ENCODE data around the gene POLN.

POLN gene

DNA sequence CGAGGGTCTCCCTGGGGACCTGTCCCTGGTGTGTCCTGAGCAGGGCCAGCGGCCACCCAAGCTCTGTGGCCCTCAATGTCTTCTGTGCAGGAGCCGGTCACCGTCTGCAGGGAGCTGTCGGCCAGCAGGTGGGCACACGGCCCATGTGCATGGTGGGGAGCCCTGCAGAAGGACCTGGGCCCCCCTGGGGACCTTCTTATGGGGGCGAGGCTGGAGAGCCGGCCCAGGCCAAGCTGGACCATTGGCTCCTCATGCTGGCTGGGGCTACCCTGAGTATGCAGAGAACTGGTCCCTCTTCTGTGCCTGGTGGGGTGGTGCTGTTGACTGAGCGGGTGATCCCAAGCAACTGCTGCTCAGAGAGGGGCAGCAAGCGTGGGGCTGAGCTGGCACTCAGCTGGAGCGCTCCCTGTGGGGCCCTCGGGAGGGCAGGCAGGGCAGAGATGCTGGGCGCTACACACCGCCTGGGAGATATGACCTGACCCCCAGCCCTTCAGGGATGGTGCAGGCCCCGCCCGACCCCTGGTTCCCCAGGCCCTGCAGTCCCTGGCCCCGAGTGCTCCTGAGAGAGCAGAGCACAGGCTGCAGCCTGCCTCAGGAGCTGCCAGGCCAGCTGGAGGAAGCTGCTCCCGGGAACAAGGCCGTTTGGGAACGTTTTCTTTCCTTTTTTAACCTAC lies 168.0 kb downstream of the POLN start:
- H3K36me3 Mint-ChIP-seq (ENCODE audit: low read depth) = no peaks in the 10 kb centered on the region
- H3K4me3 Mint-ChIP-seq = no peak overlapping the region
- H3K9me3 Mint-ChIP-seq = no peaks in the 10 kb centered on the region
- no peaks in the 10 kb centered on the region for H3K27me3 Mint-ChIP-seq
- H3K27ac Mint-ChIP-seq = no peak overlapping the region
- no peaks in the 10 kb centered on the region for H3K4me1 Mint-ChIP-seq
- DNase-seq = no peak
- no peak for ATAC-seq

DNA sequence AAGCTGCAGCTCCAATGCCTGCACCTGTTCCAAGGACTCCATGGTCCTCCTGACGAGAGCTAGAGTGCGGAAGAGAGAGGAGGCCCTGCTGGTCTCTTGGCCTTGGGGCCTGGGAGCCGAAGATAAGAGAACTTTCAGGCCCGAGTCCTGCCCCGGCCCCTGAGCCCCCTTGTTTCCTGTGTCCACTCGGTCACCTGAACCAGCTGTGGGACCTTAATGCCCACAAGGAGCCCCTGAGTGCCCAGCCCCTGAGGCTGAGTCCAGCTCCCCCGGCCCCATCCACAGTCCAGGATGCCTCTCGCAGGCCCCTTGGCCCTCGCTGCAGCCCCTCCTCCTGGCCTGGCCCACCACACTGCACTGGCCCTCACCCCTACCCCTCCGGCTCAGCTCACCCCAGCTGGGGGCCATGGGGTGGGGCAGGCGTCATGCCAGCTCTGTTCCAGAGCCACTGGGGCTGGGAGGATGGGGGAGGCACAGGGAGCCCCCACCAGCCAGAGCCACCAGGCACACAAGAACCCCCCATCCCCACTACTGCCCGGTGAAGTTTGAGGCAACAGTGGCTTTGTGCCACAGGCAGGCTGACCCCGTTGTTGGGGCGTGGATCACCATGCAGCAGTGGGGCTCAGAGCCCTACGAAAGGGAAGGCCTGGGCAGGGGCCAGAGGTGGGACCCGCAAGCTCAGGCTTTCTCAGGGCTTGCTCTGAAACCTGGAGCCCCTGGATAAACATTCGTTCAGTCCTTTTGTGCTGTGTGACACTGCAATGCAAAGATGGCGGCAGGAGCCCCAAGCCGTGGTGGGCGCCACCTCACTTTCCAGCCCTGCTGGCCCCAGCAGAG lies 168.7 kb downstream of the POLN start:
- no peaks in the 10 kb centered on the region for H3K36me3 Mint-ChIP-seq (ENCODE audit: low read depth)
- no peaks in the 10 kb centered on the region for H3K4me1 Mint-ChIP-seq
- no peaks in the 10 kb centered on the region for H3K9me3 Mint-ChIP-seq
- no peak overlapping the region for H3K27ac Mint-ChIP-seq
- DNase-seq = no peak
- ATAC-seq = no peak
- H3K27me3 Mint-ChIP-seq = no peaks in the 10 kb centered on the region
- H3K4me3 Mint-ChIP-seq = no peak overlapping the region

DNA sequence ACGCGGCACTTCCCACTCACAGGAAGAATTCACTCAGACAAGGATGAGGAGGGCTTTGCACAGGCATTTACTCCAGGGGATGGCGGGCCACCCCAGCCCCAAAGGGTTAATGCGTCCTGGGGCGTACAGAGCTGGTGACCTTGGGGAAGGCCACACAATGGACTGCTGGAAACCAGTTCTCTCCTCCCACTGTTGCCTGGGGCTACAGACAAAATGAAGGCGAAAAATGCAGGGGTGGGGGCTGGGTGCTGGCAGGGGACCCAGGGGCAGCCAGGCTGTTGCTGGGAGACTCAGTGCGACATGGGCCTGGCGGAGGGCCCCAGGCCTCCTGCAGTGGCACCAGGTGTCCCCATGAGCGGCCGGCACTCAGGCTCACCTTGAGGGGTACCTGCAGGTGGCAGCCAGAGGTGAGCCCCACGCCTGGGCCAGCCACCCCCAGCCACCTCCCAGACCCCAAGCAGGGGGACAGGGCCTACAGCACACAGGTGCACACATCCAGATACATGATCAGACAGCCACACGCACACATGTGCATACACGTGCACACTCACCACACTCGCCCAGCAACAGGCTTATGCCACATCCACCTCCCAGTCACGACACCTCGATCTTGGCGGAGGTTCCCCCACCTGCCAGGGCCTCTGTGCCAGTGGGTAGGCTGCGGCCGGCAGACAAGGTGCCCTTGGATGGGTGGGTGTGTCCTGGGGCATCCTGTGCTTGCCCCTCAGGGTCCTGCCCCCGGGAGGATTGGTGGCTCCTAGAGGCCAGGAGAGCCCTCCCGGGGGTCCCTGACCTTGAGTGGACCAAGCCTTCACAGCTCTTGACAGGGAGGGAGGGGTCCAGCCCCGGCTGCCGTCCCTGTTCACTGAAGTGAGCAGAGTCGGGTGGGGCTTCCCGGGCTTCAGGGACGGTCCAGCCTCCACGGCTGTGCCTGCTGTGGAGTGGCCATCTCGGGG lies 169.7 kb downstream of the POLN start:
- Mint-ChIP-seq H3K4me1 (no peaks in the 10 kb centered on the region), H3K27me3 (no peaks in the 10 kb centered on the region), H3K4me3 (no peak overlapping the region), H3K27ac (no peak overlapping the region), H3K36me3 (ENCODE audit: low read depth) (no peaks in the 10 kb centered on the region), H3K9me3 (no peaks in the 10 kb centered on the region)
- ATAC-seq (no peak), DNase-seq (no peak)

DNA sequence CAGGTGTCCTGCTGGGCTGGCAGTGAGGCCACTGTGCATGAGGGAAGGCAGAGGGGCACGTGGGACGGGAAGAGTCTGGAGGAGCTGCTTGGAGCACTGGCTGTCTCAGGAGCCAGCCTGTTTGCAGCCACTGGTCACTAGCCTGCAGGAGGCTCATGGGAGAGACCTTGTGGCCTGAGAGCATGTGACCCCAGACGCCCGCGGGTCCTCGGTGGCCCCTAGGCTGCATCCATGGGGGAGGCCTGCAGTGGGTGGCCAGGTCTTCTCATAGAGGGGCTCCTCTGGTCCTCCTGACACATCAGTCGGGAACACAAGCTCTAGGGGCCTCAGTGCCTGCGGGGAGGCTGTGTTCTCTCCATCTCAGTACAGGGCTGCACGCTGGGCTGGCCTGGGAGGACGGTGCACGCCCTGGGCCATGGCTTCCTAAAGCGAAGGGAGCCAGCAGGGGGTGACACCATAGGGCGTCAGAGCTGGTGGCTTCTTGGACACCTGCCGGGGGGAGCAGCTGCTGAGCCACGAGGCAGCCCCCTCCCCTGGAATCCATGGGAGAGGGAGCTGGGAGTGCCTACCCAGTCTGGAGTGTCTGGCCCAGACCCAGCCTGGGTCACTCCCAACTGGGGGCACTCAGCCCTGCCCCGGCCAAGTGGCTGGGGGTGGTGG lies 170.5 kb downstream of the POLN start:
- DNase-seq (no peak), ATAC-seq (no peak)
- H3K36me3 Mint-ChIP-seq (ENCODE audit: low read depth) = no peaks in the 10 kb centered on the region
- H3K9me3 Mint-ChIP-seq = no peaks in the 10 kb centered on the region
- H3K4me1 Mint-ChIP-seq = no peaks in the 10 kb centered on the region
- no peak overlapping the region for H3K4me3 Mint-ChIP-seq
- no peaks in the 10 kb centered on the region for H3K27me3 Mint-ChIP-seq
- H3K27ac Mint-ChIP-seq = no peak overlapping the region

DNA sequence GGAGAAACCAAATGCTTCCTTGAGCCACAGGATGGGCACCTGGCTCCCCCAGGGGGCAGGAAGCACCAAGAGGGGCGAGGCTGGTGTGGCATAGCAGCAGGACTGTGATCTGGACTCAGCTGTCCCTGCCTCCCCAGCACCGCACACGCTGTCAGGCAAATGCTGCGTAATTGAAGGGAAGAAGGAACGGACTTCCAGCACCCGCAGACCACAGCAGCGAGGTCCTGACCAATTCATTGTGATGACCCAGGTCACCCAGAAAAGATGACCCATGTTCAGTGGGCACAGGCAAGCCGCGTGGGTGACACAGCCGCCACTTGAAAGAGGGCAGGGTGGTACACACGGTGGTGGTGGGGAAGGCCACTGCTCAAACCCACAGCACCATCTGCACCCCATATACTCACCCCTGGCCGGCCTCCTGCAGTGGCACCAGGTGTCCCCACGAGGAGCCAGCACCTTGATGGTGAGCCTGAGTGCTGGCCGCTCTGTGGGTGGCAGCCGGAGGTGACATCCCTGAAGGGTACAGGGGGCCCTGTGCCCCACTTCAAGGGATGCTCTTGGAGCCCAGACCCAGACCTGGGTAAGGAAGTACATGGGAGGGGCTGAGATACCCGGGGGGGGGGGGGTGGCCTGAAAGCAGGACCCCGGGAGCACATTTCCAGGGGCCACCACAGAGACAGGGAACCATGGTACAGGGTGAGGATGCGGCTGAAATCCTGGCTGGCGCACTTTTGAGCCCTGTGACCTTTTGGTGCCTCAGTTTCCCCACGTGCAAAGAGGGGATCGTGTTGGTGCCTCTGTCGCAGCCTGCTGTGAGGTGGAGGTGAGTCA lies 171.3 kb downstream of the POLN start:
- no peak for DNase-seq
- no peaks in the 10 kb centered on the region for H3K9me3 Mint-ChIP-seq
- H3K4me1 Mint-ChIP-seq = no peaks in the 10 kb centered on the region
- no peak overlapping the region for H3K27ac Mint-ChIP-seq
- H3K4me3 Mint-ChIP-seq = no peak overlapping the region
- H3K27me3 Mint-ChIP-seq = no peaks in the 10 kb centered on the region
- no peak for ATAC-seq
- H3K36me3 Mint-ChIP-seq (ENCODE audit: low read depth) = no peaks in the 10 kb centered on the region

DNA sequence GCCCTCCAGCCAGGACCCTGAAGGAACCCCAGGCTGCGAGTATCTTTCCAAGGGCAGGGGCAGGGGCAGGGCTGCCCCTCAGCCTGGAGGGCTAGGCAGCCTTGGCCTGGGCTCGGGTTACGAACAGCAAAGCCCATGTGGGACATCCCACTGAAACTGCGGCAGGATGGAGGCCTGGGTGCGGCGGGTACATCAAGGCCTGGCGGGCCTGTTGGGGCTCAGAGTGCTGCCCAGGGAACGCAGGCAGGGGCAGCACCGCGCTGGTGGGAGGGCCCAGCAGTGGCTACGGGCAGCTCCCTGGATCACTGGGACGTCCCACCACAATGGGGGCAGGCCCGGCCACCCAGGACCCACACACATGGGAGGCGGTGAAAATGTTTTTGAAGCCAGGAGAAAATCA lies 171.9 kb downstream of the POLN start:
- no peaks in the 10 kb centered on the region for H3K36me3 Mint-ChIP-seq (ENCODE audit: low read depth)
- no peak for ATAC-seq
- no peak for DNase-seq
- no peaks in the 10 kb centered on the region for H3K27me3 Mint-ChIP-seq
- H3K4me3 Mint-ChIP-seq = no peak overlapping the region
- H3K9me3 Mint-ChIP-seq = no peaks in the 10 kb centered on the region
- H3K4me1 Mint-ChIP-seq = no peaks in the 10 kb centered on the region
- H3K27ac Mint-ChIP-seq = no peak overlapping the region

DNA sequence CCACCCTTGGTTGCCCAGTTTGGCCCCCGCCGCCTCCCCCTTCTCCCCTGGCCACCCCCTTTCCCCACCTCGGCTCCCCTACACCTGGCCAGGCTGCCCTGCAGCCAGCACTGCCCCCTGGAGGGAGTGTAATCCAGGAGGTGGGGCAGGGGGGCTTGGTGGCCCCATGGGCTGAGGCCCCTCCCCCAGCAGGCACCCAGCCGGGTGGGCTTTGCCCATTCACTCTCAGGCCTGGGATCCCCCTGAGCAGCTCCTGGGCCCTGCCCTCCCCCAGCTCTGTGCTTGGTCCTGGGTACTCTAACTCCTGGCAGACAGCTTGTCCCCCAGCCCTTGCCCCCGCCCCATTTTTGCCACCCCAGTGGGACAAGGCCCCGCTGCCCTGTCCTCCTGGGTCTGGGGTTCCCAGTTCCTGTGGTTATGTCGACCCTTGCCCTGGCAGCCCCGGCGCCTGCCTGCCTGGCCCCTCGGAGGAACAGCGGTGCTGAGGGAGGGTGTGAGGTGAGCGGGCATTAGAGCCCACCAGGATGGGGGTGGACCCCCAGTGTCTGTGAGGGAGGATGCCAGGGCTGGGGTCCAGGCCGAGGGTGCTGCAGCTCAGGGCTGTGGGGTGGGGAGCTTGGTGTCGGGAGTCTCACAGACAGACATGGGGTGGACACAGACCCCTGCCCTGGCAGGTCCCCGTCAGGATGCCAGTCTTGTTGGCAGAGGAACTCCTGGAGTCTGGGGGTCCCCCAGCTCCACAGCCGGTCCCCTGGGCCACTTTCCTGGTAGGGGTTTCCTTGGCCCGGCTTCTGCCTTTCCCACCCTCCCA lies 172.6 kb downstream of the POLN start:
- Mint-ChIP-seq H3K27ac (no peak overlapping the region), H3K27me3 (no peaks in the 10 kb centered on the region), H3K9me3 (no peaks in the 10 kb centered on the region), H3K4me1 (no peaks in the 10 kb centered on the region), H3K36me3 (ENCODE audit: low read depth) (no peaks in the 10 kb centered on the region), H3K4me3 (no peak overlapping the region)
- no peak for ATAC-seq
- DNase-seq = no peak

DNA sequence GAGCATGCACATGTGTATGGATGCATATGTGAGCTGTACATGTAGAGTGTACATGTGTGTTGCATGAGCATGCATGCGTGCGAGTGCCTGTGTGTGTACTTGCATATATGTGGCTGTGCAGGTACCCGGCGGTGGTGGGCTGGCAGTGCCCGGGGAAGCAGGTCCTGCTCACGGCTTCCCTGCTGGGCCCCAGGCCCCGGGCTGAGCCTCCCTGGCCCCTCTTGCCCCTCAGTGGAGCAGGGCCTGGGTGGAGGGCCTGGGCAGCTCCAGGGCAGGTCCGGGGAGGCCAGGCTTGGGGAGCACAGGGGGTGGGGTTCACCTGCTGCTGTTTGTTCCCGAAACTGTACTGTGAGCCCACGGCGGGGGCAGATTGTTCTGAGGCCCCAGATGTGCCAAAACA lies 173.4 kb downstream of the POLN start:
- no peaks in the 10 kb centered on the region for H3K4me1 Mint-ChIP-seq
- DNase-seq (no peak), ATAC-seq (no peak)
- no peaks in the 10 kb centered on the region for H3K9me3 Mint-ChIP-seq
- H3K27me3 Mint-ChIP-seq = no peaks in the 10 kb centered on the region
- no peak overlapping the region for H3K27ac Mint-ChIP-seq
- H3K4me3 Mint-ChIP-seq = no peak overlapping the region
- no peaks in the 10 kb centered on the region for H3K36me3 Mint-ChIP-seq (ENCODE audit: low read depth)

DNA sequence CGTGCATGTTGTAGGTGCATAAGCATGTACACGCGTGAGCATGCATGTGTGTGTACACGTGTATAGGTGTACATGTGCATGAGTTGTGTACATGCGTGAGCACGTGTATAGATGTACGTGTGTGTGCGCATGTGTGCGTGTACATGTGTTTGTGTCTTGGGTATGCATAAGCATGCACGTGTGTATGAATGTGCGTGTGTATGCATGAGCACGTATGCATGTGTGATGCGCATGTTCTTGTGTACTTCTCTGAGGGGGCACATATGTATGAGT lies 173.8 kb downstream of the POLN start:
- no peaks in the 10 kb centered on the region for H3K4me1 Mint-ChIP-seq
- no peaks in the 10 kb centered on the region for H3K36me3 Mint-ChIP-seq (ENCODE audit: low read depth)
- H3K9me3 Mint-ChIP-seq = no peaks in the 10 kb centered on the region
- H3K4me3 Mint-ChIP-seq = no peak overlapping the region
- ATAC-seq (no peak), DNase-seq (no peak)
- no peak overlapping the region for H3K27ac Mint-ChIP-seq
- no peaks in the 10 kb centered on the region for H3K27me3 Mint-ChIP-seq

DNA sequence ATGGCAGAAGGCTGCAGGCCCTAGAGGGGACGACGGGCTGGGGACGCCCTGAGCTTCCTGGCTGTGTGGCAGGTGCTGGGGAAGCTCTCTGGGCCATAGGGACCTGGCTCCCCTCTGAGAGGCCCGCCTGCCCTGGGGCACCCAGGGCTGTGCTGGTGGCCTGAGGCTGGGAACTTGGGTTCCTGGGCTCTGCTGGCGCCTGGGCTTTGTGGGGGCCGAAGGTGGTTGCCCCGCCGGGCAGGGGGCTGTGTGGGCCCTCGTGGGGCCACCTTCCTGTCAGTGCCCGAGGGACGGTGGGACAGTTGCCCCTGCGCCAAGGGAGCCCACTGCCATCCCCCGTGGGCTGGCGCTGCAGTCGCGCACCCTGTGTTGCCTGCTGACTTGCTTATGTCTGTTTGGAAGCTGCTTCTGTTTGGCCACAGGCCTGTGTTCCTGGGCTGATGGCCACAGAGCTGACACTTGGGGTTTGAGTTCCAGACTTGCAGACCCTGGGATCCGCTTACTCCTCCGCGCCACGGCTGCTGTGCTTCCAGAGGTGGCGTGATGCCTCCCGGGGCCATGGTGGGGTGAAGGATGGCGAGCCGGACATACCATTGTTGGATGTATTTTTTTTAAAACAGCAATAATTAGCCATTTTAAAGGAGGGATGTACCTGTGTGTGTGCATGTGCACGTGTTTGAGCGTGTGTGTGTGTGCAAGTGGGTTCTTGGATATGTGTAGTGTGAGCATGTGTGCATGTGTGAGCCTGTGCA lies 174.3 kb downstream of the POLN start:
- Mint-ChIP-seq H3K4me3 (no peak overlapping the region), H3K4me1 (no peaks in the 10 kb centered on the region), H3K27me3 (no peaks in the 10 kb centered on the region), H3K36me3 (ENCODE audit: low read depth) (no peaks in the 10 kb centered on the region), H3K9me3 (no peaks in the 10 kb centered on the region), H3K27ac (no peak overlapping the region)
- ATAC-seq = no peak
- DNase-seq = no peak

DNA sequence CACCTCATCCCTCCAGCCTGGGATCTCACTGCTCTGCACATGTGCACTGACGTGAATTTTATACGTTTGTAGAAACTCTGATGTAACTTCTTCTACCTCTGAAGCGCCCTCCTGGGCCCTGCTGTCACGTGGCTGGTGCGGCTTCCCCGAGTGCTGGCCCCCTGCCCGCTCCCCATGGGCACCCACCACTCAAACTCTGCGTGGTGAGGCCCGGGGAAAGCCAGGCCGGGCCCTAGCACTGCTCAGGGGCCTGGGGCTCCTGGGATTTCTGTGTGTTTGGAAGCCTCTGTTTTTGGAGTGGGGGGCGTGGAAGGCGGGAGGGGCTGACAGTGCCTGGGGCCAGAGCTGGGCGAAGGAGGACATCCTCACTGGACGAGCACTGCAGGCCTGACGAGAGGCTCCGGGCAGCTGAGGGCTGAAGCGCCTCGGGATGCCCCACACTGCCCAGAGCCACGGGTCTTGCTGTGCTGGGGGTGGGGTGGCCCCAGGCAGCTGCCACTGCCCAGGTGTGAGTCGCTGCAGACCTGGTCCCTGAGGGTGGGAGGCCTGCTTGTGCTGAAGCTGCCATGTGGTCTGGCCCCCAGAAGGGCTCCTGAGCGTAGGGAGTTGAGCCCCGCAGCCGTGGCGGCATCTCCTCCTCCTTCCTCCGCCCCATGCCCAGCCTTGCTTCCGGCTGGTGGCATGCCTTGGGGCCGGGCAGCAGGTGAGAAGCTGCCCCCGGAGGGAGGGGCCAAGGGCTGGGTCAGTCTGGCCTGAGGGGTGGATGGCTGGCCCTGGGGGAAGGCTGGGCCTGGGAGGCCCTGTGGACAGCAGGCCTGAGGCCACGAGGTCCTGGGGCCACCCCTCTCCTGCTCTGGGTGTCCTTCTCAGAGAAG lies 175.1 kb downstream of the POLN start:
- Mint-ChIP-seq H3K9me3 (no peaks in the 10 kb centered on the region), H3K27me3 (no peaks in the 10 kb centered on the region), H3K27ac (no peak overlapping the region), H3K36me3 (ENCODE audit: low read depth) (no peaks in the 10 kb centered on the region), H3K4me1 (no peaks in the 10 kb centered on the region), H3K4me3 (no peak overlapping the region)
- DNase-seq (no peak), ATAC-seq (no peak)

DNA sequence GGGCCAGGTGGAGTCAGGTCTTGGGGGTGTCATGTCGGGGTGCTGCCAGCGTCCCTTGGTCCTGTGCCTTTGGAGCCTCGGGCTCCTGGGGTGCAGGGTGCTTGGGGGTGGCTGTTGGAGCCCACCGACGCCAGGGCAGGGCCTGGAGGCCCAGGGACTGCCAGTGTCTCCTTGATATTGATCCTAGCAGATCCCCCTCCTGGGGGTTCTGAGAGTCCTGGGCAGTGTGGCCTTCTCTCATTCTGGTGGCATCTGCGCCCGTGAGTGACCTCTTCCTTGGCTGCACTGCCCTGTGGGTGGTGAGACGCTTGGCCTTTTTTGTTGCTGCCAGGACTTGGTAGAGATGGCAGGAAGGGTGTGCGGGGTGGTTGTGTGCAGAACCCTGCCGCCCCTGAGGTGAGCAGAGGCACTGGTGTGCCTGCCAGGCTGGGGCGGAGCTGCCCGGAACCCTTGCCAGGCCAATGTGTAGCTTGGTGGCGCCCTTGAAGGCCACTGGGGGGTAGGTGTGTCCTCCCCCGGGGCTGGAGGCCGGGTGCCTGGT lies 175.8 kb downstream of the POLN start:
- ATAC-seq = no peak
- H3K4me1 Mint-ChIP-seq = no peaks in the 10 kb centered on the region
- no peak overlapping the region for H3K27ac Mint-ChIP-seq
- no peak overlapping the region for H3K4me3 Mint-ChIP-seq
- H3K36me3 Mint-ChIP-seq (ENCODE audit: low read depth) = no peaks in the 10 kb centered on the region
- no peaks in the 10 kb centered on the region for H3K9me3 Mint-ChIP-seq
- no peaks in the 10 kb centered on the region for H3K27me3 Mint-ChIP-seq
- no peak for DNase-seq

Measured in activated naive CD8-positive, alpha-beta T cell treated with anti-CD3 and anti-CD28 coated beads, Interleukin-2, amount 50 U/mL, for 24 hours (primary cell).